T-helper 9 cell (primary cell): ENCODE results near the gene MRNIP.
"Not testable (repeated sequence)": the region's sequence is repeated elsewhere in the genome, so short reads cannot be mapped to it uniquely, and the experiment has no call there.

ENCODE experiments used
- DNase-seq: peaks from one replicate; pipeline ENCODE4 v3.0.0-alpha.2; 2020

MRNIP gene

DNA sequence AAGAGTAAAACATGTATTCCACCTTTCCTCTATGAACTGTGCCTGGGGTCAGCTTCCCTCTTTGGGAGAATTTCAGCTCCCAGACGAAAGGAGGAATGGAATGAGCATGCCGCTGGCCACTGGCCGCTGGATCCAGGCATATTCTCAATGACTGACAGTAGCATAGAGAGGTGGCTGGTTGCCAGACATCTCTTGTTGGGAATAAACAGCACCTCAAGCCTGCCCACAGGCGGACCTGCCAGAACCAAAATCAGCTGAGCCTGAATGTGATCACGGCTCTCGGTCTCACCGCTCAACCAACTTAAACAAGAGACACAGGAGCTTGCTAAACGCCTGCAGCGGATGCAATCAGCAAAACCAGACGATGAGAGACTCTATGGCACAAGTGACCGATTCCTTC, 28.5 kb upstream of the MRNIP start:
- no peak for DNase-seq

DNA sequence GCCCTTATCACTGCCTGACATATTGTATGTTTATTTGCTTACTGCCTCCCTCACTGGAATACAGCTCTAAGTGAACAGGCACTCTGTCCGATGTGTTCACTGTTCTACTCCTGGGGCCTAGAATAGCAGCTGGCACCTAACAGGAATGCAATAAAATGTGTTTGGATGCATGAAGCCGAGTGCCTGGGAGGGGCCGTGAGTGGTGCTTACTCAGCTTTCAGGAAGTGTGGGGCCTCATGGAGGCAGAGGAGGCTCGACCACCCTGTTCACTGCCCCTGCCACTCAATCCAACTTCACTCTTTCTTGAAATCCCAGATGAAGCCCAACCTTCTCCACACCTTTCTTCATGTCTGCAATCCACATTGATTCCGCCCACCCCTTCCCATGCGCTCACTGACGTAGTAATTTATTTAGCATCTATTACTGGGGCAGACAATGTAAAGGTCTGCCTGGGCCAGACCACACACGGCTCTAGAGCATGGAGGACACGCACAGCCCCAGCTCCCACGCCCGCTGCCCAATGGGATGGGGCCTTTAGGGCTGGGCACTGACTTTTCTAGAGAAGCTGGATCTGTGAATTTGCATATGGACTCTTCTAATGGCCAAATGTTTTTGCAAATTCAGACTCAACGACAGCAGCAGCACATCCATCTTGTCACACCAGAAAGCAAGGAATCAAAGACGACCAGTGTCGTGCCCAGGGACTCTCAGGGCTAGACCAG, 27.7 kb upstream of the MRNIP start:
- DNase-seq = no peak

DNA sequence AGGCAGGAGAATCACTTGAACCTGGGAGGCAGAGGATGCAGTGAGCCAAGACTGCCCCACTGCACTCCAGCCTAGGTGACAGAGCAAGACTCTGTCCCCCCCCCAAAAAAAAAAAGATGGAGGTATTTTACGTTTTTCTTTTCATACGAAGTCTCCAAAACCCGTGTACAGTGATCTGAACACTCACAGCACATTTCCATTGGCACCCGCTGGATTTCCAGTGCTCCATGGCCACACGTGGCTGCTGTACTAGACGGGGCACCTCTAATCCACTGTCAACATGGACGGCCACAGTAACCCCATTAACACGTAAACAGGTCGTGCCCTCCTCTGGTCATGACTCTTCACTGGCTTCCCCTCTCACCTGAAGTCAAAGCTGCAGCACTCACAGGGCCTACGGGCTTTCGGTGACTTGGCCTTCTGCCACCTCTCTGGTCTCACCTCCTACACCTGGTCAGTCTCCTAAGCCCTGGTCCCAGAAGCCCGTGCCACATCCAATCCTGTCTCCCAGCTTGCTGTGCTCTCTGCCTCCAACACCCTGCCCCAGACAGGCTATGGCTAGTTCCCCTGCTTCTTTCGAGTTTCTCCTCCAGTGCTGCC, 27.0 kb upstream of the MRNIP start:
- DNase-seq = no peak

DNA sequence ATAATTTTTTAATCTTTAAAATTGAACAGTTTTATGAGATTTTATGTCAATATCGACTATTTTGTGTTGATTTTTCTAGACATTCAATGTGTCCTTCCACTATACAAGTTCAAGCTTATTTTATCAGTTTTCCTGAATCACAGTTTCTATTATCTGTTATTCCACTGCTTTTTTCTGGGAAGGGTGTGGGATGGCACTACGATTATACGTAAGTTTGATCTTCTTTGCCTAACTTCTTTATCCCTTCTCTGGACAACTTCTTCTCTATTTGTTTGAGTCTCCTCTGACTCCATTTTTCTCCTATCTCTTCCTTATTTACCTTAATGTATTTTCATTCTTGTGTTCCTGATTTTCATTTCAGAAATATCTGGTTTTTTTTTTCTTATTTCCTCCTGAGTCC, 24.5 kb upstream of the MRNIP start:
- DNase-seq = no peak

DNA sequence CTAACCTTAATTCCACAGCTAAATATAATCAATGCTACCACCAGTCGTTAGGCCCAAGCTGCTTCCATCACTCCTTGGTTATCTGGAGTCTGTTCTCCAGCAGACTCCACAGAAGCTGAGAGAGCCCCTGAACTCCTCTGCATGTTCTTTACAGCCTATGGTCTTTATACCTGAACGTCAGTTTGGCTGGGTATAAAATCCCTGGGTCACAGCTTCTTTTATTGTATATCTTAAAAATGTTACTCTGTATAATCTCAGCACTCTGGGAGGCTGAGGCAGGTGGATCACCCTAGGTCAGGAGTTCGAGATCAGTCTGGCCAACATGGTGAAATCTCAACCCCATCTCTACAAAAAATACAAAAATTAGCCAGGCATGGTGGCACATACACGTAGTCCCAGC, 23.7 kb upstream of the MRNIP start:
- no peak for DNase-seq

DNA sequence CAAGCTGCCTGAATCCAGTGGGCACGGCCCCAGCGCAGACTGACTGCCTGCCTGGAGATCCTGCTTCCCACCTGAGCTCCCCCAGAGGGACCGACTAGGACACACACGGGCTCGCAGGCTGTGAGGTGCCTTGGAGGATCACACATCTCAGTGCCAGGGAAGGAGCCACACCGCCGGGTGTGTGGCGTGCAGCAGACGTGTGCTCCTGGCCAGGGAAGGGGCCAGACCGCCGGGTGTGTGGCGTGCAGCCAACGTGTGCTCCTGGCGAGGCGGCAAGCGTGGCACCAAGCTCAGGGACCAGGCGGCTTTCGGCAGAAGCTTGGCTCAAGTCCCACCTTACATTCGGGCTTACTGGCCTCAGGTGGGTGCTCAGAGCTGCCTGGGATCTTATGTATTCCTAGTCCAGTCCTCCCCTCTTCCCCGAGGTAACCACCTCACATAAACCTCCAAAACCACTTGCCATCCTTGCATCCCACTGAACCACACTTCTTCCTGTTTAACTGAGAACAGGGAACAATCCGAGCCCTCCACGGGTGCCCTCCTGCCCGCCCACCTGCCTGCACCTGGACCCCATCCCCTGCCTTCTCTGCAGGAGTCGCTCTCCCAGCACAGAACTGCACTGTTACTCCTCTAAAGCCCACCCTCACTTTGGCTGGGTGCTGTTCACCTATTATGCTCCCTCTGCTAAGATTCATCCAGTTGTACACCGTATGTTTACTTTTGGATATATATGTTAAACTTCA, 22.4 kb upstream of the MRNIP start:
- DNase-seq = no peak

DNA sequence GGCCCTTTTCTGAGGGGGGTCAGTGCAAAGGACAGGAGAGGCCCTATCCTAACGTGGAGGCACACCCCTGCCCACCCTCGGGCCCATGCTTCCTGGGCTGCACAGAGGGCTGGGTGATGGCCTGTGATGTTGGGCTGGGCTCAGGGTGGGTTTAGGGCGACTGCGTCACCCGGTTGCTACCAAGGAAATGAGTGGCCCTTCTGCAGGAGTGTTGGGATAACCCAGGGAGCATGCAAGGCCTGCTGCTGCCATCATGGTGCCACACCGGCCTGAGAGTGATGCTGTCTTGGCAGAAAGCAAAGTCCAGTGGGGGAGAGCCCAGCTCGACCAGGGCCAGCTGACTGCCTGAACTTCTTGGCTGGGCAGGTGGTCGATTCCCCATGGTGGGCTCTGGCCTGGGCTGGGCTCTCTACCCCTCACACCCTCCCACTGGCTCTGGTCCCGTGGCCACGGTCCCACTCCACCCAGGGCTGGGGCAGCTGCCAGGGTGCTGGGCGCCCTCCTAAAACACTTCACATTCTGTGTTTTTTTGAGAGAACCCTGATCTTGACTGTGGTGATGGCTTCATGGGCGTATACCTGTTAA, 21.5 kb upstream of the MRNIP start:
- DNase-seq = no peak

DNA sequence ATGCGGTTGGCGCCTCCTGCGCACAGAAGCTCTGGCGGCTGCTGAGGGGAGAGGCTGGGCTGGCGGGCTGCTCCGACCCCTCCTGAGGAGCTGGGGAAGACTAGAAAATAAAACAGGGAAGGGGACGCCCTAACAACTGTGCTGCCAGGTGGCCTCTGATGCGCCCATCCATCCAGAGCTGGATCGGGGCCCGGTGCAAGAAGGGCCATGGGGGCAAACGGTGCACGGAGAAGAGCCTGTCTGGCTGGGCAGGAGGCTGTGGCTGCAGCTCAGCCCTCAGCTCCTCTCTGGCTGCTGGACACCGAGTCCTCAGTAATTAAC, 21.0 kb upstream of the MRNIP start:
- DNase-seq = no peak

DNA sequence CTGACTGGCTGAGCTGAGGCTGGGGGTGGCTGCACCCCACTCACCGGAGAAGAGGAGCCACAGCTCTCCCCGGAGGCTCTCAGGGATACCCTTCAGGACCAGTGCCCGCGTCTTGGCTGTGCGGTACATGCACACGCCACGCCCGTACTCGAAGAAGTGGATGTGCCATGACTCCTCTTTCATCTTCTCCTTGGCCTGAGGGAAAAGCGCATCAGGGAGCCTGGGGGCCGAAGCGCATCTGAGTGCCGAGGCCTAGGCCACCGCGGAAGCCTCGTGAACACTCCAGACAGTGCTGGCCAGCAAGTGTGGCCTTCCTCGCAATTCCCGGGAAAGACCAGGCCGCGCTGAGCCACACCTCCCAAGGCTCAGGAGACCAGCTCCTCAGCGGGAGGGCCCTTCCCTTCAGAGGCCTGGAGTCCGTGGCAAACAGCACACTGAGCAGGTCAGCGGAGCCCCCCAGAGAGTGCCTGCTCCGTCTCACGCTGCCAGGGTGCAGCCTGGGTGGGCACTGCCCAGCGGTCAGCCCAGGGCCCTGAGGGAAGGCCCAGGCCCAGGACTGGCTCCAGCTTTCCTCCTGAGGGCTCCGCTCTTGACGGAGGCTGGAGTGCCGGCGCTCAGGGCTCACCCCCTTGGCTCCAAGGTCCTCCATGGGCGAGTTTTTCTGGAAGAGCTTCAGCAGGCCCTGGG, 20.5 kb upstream of the MRNIP start:
- no peak for DNase-seq

DNA sequence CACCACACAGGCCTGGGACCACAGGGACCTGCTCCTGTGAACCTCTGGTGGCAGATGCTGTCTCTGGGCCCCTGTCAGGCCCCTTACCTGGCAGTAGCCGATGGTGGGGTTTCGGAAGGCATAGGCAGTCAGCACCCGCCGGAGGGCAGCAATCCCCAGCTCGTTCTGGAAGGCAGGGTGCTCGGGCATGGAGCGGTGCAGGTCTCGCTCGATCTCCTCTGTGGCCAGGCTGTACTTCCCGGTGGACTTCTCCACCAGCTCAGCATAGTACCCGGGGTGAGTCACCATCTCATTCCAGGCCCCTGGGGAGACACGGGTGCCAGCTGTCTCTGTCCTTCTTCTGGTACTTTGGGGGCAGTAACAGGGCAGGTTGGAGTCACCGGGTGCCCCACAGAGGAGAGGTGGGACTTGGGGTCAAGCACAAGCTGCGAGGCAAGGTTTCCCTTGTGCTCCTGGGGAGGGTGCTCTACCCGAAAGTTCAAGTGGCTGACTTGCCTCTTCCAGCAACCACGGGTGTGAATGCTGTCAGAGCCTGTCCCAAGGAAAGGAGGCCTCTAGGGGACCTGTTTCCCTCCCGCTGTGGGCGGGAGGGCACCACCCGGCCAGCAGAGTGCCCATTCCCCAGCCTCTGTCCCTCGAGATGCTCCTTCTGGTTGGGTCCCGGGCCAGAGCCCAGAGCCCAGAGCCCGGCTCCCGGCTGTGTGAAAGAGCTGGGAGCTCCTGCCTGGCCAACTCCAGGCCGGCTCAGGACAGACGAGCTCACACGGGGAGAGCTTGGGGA, 19.8 kb upstream of the MRNIP start:
- DNase-seq = no peak

DNA sequence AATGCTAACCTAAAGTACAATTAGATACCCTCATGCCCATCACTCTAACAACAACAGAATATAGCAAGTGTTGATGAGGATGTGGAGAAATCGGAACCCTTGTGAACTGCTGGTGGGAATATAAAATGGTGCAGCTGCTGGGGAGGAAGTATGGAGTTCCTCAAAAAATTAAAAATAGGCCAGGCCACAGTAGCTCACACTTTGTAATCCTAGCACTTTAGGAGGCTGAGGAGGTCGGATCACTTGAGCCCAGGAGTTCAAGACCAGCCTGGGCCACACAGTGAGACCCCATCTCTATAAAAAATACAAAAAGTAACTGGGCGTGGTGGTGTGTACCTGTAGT, 18.0 kb upstream of the MRNIP start:
- no peak for DNase-seq

DNA sequence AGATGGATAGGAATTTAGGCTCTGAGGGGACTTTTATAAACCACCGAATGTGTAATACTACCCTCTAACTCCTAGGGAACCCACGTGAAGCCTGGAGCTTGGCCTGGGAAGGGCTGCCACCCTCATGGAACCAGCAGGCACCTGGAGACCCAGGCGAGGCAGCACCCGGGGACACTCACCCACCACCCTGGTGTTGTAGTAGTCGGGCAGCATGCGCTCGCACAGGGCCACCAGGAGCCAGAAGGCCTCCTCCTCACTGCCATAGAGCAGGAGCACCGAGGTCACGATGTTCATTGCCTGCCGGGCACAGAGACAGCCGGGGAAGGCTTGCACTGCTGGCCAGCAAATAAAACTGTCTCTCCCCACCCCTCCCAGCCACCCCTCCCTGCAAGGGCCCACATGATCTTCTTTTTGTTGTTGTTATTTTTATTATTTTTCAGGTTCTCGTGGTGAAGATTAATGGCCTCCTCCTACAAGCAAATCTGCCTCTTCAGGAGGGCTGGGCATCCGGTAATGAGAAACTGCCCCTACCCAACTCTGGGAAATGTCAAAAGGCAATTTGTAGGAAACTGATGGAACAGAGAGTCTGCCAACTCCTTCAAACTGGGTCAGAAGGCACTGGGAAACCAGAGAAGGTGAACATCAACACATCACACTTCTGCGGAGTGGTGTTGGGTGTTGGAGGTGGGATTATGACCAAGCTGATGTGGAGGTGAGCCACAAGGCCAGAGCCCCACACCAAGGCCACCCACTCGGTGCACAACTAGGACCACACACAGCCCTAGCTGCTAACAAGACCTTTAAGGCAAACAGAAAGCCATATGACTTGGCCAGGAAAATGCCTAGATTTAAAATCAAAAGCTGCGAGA, 17.4 kb upstream of the MRNIP start:
- DNase-seq = no peak

DNA sequence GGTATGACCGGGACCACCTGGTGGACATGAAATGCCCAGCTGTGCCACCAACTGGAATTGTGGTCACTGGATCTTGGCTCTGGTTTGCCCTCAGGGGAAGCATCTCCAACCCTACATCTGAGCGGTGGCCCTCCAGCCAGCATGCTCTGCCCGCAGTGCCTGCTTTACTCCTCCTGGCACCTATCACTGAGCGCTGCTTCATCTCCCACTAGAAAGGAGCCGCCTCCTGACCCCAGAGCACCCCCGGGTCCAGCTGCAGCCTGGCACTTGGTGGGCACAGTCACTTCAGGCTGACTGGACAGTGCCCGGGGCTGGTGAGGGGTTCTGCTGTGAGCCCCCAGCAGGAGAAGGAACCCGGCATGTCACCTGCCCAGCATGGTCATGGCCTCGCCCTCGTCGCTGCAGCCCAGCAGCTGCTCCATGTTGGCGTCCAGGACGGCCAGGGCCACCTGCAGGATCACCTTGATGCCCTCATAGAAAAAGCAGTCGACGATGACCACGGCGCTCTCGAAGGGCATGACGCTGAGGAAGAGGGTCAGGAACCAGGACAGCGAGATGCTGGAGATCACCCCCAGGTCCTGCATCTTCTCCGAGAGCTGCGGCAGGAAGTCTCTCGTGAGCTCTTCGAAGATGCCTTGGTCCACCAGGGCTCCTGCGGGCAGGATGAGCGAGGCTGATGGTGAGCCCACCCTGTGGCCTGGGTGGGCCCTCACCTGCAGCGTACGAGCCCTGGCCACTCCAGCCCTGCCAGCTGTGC, 16.1 kb upstream of the MRNIP start:
- no peak for DNase-seq

DNA sequence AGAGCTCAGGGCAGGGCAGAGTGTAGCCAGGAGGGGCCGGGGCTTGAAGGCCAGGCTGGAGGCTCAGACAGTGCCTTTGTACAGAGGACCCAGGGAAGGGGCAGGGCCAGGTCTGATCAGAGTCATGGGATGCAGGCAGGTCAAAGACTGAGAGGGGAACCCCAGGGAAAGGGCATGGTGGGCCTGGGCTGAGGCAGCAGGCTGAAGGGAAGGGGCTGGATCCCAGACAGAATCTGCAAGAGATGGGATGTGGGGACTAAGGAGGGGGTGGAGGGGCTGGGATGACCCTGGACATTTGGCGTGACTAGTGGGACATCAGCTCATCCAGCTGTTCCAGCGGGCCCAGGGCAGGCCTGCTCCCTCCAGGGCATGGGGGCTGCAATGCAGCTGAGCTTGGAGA, 15.5 kb upstream of the MRNIP start:
- no peak for DNase-seq

DNA sequence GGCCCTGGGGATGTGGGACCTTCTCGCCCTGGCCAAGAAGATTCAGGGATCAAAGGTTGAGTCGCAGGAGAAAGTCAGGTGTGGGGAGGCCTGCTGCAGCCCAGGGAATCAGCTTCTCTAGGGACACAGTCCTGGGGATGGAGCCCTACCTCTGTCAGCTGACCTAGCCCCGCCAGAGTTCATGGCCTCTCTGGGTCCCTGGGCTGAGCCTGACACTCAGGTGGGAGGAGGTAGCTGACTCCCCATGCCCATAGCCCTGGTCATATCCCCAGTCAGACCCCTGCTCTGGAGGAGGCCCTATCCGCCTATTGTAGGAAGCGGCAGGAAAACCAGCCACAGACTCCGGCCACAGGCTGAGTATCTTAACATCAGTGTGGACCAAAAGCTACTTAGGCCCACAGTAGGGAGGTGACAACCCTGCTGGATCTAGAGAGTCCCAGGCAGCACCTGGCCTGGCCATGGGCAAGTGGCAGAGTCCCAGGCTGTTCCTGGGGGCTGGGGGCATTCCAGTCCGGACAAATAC, 15.0 kb upstream of the MRNIP start:
- no peak for DNase-seq

DNA sequence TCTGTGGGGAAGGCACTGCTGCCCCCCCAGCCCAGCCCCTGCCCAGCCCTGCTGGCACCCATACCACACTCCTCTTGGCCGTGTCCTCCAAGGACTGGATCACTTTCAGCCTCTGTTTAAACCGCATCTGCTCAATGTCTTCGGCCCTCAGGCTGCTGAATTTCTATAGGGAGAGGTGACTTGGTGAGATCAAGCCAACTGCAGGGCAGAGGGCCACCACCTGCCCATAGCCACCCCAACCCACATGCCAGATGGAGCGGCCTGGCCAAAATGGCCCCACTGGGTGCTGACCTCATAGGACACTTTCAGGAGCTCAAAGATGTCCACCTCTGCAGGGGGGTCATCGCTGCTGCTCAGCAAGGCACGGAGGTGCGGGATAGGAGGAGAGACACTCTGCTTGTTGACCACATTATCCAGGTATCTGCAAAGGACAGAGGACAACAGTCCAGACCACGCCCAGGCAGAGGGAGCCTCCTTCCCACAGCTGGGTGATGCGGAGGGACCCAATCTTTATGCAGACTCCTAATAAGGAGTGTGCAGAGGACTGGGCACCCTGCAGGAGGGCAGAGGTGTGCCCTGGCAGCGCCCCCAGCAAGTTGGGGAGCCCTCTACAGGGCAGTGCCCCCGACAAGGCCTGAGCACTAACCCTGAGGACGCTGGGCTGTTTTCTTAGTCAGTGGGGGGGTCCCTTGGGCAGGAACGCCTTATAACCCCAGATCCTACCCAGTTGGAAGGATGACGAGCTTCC, 14.4 kb upstream of the MRNIP start:
- DNase-seq = no peak

DNA sequence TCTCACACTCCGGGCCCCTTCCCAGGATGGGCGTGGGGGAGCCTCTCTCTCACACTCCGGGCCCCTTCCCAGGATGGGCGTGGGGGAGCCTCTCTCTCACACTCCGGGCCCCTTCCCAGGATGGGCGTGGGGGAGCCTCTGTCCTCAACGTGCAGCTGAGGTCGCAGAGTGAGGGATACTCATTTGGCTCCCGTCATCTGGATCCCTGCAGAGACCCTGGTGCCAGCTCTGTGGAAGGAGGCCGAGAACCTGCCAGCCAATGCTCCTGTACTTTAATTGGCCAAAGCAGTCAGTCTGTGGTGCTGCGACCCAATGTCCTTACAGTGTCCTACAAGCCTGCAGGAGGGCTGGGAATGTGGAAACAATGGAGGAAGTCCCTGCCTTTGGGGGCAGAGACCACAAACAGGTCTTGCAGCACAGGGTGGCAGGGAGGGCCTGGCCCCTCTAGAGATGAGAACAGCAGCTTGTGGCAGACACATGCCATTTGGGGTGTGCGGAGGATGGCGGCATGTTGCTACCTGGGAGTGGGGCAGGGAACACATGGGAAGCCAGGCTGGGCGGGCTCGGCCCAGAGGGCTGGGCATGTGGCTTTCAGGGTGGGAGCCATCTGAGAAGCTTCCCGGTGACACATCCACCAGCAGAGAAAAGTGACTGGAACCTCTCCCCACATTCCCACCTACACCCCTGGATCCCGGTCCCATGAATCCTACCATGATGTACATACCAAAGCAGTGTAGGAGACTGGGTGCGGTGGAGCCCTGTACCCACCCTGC, 13.6 kb upstream of the MRNIP start:
- DNase-seq = no peak

DNA sequence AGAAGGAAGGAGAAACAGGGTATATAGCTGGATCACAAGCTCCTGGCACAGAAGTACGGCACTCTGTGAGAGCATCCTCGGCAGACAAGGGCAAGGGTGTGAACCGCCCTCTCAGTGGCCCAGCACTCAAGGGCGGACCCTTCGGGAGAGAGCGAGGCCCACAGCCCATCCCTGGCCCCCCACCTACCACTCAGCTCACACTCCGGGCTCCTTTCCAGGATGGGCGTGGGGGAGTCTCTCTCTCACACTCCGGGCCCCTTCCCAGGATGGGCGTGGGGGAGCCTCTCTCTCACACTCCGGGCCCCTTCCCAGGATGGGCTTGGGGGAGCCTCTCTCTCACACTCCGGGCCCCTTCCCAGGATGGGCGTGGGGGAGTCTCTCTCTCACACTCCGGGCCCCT, 12.9 kb upstream of the MRNIP start:
- not testable (repeated sequence) for DNase-seq

DNA sequence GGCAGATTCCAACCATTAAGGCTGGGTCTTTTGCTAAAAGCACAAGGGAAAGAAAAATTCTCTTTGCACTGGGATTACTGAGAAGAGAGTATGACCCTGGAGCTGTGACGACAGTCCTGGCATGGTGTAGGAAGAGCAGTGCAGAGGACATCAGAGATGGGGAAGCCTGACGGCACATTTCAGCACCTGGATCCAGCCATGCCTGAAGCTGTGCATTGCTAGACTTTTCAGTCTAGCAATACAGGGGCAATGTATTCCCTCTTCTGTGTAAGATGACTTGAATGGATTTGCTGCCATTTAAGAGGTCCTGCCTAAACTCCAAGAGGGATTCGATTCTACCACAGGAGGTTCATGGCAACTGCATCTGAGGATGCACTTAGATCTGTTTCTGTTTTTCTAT, 12.3 kb upstream of the MRNIP start:
- DNase-seq = no peak
